ENCODE data around the gene PARS2.
"Not testable (repeated sequence)": the region's sequence is repeated elsewhere in the genome, so short reads cannot be mapped to it uniquely, and the experiment has no call there.

The PARS2 gene

GRCh38 chr1:54775828-54776721 is 11.8 kb upstream of the PARS2 start:
- not testable (repeated sequence) for DNase-seq

- peak in 1 of 56 donors; percentile 13 for DNase-seq
These were observed 10.6 kb upstream of the PARS2 start for GRCh38 chr1:54774820-54775498.

GRCh38 chr1:54772951-54773350 is 8.6 kb upstream of the PARS2 start:
- DNase-seq, result no peak

- peak in 5 of 56 donors; percentile 5 to 57 (median 13) for DNase-seq
These were observed 3.8 kb upstream of the PARS2 start for GRCh38 chr1:54768093-54768492.

- no peak for DNase-seq
These were observed 3.2 kb upstream of the PARS2 start for GRCh38 chr1:54767526-54767925.

- DNase-seq, result no peak
These were observed 2.4 kb upstream of the PARS2 start for GRCh38 chr1:54766726-54767125.

- DNase-seq, result no peak
These were observed 719 bp upstream of the PARS2 start for GRCh38 chr1:54764922-54765561.

- peak in 1 of 56 donors; percentile 23 for DNase-seq
These were observed 549 bp downstream of the PARS2 start for GRCh38 chr1:54763816-54764132.

- no peak for DNase-seq
These were observed 5.5 kb downstream of the PARS2 start for GRCh38 chr1:54758678-54759348.

- no peak for DNase-seq
These were observed 6.5 kb downstream of the PARS2 start for GRCh38 chr1:54757833-54758232.

GRCh38 chr1:54754486-54755285 is 9.6 kb downstream of the PARS2 start:
- no peak for DNase-seq

GRCh38 chr1:54754045-54754444 is 10.3 kb downstream of the PARS2 start:
- DNase-seq, result no peak

GRCh38 chr1:54751426-54751825 is 12.9 kb downstream of the PARS2 start:
- no peak for DNase-seq

GRCh38 chr1:54750596-54750995 is 13.7 kb downstream of the PARS2 start:
- no peak for DNase-seq

GRCh38 chr1:54748094-54748835 is 16.1 kb downstream of the PARS2 start:
- DNase-seq, result no peak

- DNase-seq, result no peak
These were observed 18.5 kb downstream of the PARS2 start for GRCh38 chr1:54745864-54746263.

GRCh38 chr1:54745274-54745673 is 19.0 kb downstream of the PARS2 start:
- no peak for DNase-seq

GRCh38 chr1:54744696-54745095 is 19.6 kb downstream of the PARS2 start:
- no peak for DNase-seq

GRCh38 chr1:54743416-54744226 is 20.7 kb downstream of the PARS2 start:
- DNase-seq, result no peak

Measured in nucleus accumbens (tissue), 56 donors.